Activated CD8-positive, alpha-beta memory T cell treated with anti-CD3 and anti-CD28 coated beads for 1 hour (primary cell): ENCODE results near the gene TBX15.
"Not testable (repeated sequence)": the region's sequence is repeated elsewhere in the genome, so short reads cannot be mapped to it uniquely, and the experiment has no call there.

Experiments used
- DNase-seq, 2 donors: peaks; one replicate each; pipeline ENCODE4 v3.0.0-alpha.2; 2020; ENCODE audit warnings: low read depth in 1 of 2; ENCODE audit errors: extremely low read depth in 1 of 2

The TBX15 gene

DNA sequence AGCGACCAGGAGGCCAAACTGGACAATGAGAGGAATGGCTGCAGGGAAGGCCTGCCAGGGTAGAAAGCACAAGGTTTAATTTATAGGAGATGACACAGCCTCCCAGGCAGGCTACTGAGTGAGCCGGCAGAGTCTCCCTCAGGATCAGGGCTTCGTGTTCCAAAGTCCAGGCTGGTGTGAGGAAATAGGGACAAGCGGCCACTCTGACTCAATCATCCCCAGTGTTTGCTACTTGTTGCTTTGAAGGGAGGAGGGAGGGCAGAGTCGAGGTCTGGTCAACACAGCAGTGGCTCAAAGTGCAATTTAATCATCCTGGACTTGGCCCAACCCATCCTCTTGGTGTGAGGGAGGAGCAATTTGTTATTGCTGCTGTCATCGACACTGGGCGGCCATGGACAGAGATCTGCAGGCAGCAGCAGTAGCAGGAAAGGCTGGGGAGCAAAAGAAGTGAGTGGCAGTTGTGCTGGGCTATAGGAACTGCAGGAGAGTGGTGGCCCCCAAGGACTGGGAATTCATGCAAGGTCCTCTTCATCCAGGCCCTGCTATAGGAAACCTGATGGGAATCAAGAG is 27.5 kb downstream of the TBX15 start:
- no peak for DNase-seq

GRCh38 chr1:118960026-118960561 is 28.0 kb downstream of the TBX15 start:
- DNase-seq = no peak

DNA sequence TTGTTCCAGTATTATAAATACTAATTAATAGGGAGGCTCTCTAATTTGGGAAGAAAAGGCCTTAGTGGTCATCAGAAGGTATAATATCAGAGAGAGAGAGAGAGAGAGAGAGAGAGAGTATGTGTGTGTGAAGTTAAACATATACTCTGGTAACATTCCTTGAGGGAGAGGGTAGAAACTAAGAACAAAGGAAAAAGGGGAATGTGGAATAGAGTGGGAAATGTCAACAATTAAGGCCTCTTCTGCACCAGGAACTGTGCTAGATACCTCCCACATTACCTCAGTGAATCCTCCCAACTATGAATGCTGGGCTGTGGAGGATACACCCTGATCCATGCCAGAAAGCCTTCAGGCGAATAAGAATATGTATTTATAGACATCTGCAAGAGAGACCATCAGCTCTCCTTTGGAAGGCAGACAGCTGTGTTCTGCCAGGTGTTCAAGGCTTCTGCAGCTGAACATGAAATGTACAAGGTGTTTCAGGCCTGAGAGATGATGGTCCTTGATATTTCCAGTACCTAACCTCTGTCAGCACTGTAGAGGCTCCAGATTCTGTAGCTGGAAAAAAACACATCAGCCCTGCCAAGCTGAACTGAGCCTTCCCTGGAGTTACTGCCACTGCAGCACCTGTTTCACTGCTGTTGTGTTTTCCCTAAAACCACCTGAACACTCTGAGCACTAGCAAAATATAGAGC is 29.1 kb downstream of the TBX15 start:
- no peak for DNase-seq

GRCh38 chr1:118958140-118958539 is 30.0 kb downstream of the TBX15 start:
- no peak for DNase-seq

GRCh38 chr1:118957579-118957978 is 30.6 kb downstream of the TBX15 start:
- not testable (repeated sequence) for DNase-seq

DNA sequence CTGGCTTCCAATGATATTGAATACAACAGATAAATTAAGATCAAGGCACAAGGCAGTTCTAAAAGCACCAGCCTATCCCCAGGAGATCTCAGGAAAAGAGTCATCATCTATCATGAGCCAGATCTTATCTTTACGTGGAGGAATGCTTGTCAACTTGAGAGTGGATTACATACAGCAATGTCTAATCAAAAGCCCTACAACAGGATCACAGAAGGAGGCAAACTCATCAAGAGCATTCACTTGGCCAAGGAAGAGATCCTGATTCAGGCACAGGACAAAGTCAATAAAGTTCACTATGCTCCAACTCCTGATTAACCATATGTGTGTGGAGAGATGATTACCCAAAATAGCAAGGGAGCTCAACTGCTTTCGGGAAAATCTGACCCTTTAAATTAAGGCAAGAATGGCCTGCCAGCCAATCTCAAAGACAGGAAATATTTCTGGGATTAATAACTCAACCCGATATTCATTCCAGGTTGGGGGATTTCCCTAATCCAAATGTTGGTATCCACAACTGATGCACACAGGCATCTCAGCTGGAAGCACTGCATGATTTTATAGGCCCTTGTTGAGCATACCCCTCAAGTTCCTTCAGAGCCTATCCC is 33.7 kb downstream of the TBX15 start:
- DNase-seq = no peak

DNA sequence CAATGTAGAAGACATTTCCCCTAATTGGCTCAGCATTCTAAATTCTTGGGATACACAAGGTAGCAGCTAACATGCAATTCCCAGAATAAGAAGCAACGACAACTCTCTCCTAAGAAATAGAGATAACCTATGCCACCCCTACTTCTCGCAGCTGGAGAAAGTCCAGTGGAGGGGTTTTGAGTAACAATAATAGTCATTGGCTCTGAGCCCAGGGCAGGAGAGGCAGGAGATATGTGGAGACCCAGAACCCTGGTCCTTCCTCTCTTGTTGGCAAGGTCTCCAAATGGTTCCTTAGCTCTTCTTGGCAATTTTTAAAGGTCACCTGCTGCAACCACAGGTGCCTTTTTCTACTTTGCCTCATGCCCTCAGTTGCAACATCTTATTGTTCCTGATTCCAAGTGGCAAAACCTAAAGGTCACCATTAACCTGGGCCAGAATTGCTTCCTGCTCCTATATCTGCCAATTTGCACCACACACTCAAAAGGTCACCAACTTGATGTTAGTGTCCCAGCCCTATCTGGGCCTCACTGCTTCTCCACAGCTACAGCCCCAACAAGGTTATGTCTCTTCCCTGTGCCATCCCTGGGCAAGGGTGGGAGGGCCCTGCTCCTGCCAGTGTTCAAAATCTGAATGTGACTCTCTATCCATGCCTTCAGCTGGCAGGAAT is 36.7 kb downstream of the TBX15 start:
- DNase-seq = no peak

DNA sequence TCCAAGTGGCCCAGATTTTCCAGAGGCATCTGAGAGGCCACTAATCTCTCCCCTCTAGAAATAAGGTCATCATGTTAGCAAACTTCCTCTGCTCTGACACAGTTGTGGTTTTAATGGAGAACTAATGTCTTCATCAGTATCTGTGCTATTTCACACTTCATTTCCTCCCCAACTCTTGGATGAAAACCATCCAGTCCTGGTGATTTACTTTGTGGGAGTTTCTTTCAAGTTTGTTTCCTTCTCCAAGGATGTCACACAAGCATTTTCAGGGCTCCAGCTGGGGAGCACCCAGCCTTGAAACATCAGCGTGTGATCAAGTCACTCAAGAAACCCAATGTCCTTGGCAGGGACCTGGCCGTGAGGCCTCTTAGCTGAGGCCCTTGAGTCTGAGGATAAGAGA is 38.8 kb downstream of the TBX15 start:
- DNase-seq = no peak

- DNase-seq = no peak
Measured at GRCh38 chr1:118948846-118949245, 39.3 kb downstream of the TBX15 start.

GRCh38 chr1:118948351-118948750 is 39.8 kb downstream of the TBX15 start:
- no peak for DNase-seq

GRCh38 chr1:118947790-118948189 is 40.4 kb downstream of the TBX15 start:
- DNase-seq = no peak

DNA sequence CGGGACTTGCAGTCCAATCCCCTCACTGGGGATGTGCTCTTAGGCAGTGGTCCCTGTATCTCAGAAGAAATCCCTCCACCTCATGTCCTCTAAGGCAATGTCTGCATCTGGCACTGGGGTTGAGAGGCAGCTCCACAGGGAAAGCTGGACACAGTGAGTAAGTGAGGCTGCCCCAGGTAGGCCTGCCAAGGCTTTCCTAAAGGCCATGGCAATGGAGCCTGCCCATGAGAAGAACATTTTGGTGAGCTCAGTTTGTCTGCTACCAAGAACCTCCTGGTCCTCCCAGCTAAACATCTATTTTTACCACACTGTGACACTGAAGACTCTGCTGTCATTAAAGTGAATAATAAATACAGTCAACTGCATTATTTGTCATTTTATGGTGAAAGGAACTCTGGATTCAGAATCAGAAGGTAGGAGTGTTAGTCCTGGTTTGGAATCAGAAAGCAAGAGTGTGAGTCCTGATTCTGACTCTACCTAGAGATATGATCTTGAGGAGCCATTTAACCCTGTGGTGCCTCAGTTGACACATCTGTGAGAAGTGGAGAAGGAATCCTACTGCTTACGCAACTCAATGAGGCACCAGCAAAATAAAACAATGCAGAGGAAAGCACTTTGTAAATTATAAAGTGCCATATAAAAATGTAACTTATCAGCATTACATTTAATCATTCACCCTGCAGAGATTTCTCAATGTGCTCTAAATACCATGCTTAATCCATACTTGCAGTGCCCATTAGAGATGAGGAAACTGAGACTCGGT is 41.0 kb downstream of the TBX15 start:
- no peak for DNase-seq

DNA sequence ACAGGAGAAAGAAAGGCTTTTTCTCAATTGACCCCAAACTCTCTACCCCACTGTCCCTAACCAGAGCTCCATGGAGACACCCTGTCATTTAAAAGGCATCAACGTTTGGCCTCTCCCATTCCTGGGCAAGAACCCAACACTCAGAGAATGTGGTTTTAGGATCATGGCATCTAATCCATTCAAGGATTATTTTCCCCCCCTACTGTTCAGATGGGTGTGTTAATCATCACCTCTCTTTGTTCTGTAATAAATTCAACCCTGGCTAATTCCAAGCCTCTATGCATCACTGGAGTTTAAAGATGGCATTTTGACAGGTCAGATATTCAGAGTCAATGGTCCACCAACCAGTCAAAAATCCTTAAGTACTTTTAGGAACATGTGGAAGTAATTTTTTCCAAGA is 42.7 kb downstream of the TBX15 start:
- DNase-seq = no peak

GRCh38 chr1:118944546-118944945 is 43.6 kb downstream of the TBX15 start:
- no peak for DNase-seq

DNA sequence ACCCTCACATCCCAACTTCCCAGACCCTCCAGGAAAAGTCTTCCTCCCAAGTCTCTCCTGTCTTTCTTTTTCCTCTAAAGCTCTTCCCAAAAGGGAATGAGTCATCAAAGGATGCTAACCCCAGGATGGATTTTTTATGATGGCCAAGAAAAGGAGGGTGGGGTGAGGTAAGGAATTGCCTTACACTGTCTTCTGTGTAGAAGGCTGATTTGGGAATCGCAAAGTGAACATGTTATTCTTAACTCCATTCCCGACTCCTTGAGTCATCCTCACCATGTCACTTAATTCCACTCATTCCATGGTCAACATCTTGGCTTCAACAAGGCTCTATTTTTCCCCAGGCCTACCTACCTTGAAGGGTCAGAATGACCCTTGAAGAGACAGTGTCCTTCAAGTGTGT is 44.0 kb downstream of the TBX15 start:
- DNase-seq = no peak

- no peak for DNase-seq
Measured at GRCh38 chr1:118940957-118941356, 47.2 kb downstream of the TBX15 start.

DNA sequence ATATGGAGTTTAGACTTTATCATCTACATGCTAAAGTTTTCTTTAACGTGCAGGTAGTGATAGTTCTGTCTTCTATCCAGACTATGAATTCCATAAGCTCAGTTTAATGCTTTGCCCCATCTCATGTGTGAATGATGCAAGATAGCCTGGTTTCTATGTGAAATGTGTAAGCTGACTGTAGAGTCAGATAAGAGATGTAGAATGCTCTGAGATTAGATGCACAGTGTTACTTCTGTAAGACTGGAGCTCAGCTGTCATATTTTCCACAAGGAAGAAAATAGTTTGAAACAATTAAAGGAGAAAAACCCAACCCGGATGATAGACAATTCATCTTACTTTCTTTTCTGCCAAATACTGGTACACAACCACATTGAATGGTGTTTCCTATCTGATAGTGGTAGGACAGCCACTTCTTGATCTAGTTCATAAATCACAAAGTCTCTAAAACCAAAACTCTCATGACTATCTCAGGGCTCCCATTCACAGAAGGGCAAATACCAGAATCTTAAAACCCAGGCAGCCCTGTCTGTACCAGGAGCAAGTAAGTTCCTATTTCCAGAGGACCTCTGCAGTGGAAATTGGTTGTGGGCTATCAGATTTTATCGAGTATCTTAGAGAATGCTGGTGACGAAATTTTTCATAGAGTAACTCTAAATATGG is 50.6 kb downstream of the TBX15 start:
- no peak for DNase-seq

- no peak for DNase-seq
Measured at GRCh38 chr1:118934706-118935105, 53.4 kb downstream of the TBX15 start.

DNA sequence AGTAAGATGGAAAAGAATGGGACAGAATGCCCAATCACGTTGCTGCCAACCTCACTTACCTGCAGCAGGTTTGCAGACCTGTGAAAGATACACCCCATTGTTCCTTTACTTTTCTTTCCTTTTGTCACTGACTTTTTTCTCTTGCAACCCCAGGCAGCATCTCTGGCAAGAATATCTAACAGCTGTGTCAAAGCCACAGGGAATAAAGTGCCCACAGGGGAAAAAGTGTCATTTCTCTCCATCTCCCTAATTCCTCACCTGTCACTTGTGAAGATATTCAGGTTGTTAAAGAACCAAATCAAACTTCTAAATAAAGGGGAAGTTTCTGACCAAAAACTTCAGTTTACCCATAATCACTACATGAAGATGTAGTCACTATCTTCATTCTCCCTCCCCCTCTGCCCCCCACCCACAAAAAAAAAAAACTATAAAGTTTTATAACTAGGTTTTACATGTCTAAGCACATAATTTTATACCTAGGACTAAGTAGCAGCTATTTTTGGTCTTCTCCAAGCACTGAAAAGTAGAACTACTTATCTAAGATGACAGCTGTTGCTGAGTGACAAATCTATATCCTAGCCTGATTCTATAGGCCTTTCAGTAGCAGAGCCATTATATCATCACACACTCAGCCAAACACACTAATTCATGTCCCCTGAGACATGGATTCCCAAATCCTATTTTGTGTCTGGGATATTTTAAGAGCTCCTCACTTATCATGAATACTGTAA is 54.9 kb downstream of the TBX15 start:
- DNase-seq = no peak

DNA sequence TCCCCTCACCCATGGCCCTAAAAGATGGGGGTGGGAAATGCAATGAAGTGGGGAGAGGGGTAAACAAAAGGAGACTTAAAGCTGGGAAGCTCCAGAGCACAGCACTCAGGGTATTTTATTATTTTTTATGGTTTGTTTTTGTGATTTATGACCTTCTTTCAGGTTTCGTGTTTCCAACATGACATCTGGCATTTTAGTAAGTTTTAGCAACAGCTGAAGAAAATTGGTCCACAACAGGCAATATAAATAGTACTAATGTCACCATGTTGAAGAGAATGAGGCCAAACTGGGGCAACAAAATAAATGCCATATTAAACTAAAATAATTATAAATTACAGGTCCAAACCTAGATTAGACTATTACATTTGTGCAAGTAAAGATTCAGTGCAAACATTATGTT is 56.3 kb downstream of the TBX15 start:
- DNase-seq = no peak
